ENCODE results near the gene CLRN2.
"Not testable (repeated sequence)": the region's sequence is repeated elsewhere in the genome, so short reads cannot be mapped to it uniquely, and the experiment has no call there.

The CLRN2 gene

DNA sequence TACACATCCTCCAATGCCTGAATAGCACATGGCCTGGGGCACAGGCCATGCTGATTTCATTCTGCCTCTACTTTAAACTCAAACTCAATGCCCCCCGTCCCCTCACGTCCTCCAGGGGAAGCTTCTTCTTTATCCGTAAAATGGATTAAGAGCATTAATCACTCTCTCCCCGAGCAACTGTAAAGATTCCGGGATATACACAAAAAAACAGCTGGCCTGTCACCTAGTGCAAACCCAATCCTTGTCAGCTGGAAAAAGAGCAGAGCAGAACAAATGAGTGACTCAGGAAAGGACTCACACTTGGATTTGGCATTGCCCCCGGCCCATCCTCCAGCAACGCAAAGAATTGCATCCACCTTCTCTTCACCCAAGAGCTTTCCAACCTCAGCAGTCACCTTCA, 10.9 kb upstream of the CLRN2 start:
- no peak for DNase-seq (ENCODE audit: low spot score)

DNA sequence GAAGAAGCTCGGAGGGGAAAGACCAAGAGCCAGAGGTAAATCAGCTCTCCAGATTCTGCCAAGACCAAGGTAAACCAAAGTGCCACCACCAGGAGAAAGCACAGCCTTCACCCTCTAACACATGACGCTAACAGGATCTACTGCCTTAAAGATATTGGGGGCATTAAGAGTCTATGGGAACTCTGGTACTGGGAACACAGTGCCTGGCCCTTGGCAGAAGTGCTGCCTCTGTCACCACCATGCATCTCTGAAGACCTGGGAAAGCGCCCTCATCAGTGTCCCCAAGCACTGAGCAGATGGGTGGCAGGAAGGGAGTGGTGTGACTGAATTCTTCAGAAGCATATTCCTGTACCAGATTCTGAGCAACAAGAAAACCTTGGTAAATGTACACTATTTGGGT, 4.4 kb upstream of the CLRN2 start:
- no peak for DNase-seq (ENCODE audit: low spot score)

GRCh38 chr4:17511051-17511450, 3.9 kb upstream of the CLRN2 start:
- peak; percentile 29 for DNase-seq (ENCODE audit: low spot score)

- peak; percentile 50 for DNase-seq (ENCODE audit: low spot score)
These were observed 3.4 kb upstream of the CLRN2 start for GRCh38 chr4:17511509-17511949.

DNA sequence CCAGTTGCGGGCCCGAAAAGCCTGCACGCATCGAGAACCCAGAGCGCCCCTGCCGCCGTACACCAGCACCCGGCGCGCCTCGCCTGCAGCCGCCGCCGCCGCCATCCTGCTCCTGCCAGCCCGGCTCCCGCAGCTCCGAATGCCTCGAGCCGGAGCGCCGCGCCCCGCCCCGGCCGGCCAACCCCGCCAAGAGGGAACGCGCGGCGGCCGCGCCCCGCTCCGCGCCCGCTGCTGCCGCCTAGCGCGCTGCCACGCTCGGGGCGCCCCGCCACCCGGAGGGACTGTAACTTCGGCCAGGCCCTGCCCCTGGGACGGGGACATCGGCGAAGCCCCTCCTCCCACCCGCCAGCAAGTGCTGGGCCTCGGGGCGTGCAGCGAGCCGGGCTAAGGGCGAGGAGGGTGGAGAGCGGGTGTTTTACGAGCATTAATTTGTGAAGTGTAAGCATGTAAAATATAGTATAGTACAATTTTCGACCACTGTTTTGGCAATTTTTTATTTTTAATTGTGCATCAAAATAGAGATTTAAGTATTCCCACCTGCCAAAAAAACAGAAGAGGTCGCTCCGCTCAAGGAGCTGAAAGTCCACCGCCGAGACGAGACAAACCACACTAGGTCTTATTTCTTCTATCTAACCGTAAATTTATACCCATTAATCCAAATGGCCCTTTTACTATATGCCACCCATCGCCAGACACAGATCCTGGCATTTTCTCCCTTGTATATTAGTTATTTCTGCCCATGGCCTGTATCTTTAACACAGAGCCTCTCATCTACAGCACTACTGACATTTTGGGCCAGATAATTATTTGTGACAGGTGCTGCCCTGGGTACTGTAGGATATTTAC, 2.8 kb upstream of the CLRN2 start, which contains the start of gene QDPR:
Gene QDPR (minus strand): TSS at position 141 of the 846 bp plus-strand sequence. CDS start 36 bp downstream, at position 105.
- peak; percentile 88 for DNase-seq (ENCODE audit: low spot score)

GRCh38 chr4:17512973-17513665, 1.8 kb upstream of the CLRN2 start:
- no peak for DNase-seq (ENCODE audit: low spot score)

DNA sequence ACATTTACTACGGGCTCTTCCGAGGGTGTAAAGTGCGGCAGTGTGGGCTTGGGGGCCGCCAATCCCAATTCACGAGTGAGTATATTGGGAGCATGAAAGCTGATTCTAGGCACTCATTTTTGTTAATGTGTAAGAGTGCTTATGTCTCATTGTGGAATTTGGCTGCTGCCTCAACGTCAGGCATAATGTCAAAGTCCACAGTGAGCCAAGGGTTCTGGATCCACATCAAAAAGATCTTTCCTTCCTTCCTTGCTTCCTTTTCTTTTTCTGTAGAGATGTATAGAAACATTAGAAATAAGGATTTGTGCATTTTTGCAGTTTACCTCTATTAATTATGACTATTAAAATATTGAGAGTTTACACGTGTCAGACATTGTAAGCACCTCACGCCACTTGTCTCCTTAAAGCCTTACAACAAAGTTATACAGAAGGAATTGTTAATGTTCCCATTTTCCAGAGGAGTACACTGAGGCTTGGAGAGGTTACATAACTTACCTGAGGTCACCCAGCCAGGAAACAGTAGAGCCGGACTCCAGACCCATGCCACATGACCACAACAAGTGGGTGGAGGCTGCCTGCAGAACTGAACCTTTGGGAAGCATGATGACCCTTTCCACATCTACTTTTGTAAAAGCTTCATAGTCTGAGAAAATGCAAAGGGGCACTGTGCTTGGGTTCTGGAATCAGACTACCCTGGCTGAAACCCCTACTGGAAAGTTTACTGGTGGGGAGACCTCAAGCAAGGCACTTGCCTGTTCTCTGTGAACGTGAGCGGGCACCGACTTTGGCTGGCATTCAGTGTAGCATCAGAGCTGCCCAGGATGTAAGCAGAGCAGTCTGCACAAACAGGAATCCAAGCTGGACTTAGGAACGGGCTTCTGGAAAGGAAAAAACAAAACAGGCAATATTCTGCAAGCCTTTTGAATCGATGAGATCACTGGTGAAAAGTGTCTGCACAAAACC, 761 bp downstream of the CLRN2 start:
- no peak for DNase-seq (ENCODE audit: low spot score)

GRCh38 chr4:17516980-17517379, 2.0 kb downstream of the CLRN2 start:
- no peak for DNase-seq (ENCODE audit: low spot score)

GRCh38 chr4:17517664-17518063, 2.7 kb downstream of the CLRN2 start:
- no peak for DNase-seq (ENCODE audit: low spot score)

GRCh38 chr4:17521595-17521994, 6.6 kb downstream of the CLRN2 start:
- DNase-seq (ENCODE audit: low spot score): no peak

- DNase-seq (ENCODE audit: low spot score): no peak
These were observed 8.7 kb downstream of the CLRN2 start for GRCh38 chr4:17523662-17524061.

- no peak for DNase-seq (ENCODE audit: low spot score)
These were observed 11.9 kb downstream of the CLRN2 start for GRCh38 chr4:17526695-17527477.

DNA sequence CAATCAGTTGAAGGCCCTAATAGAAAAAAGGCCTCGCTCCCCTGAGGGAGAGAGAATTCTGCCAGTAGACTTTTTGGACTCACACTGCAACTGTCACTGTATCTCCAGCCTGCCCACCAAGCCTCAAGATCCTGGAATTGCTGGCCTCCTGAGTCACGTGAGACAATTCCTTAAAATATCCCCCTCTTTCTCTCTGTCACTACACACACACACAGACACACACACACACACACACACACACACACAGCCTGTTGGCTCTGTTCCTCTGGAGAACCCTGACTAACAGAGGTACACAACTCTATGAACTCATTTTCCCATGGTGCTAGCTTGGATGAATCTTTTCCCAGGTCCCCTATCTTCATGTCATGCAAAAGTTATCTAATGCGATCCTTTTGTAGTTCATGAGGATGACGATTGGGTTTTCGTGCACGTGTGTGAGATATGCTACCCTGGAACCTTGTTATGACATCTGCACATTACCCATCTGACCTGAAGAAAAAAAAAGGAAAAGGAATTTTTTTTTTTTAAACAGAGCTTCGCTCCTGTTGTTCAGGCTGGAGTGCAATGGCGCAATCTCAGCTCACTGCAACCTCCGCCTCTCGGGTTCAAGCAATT, 13.7 kb downstream of the CLRN2 start:
- no peak for DNase-seq (ENCODE audit: low spot score)

DNA sequence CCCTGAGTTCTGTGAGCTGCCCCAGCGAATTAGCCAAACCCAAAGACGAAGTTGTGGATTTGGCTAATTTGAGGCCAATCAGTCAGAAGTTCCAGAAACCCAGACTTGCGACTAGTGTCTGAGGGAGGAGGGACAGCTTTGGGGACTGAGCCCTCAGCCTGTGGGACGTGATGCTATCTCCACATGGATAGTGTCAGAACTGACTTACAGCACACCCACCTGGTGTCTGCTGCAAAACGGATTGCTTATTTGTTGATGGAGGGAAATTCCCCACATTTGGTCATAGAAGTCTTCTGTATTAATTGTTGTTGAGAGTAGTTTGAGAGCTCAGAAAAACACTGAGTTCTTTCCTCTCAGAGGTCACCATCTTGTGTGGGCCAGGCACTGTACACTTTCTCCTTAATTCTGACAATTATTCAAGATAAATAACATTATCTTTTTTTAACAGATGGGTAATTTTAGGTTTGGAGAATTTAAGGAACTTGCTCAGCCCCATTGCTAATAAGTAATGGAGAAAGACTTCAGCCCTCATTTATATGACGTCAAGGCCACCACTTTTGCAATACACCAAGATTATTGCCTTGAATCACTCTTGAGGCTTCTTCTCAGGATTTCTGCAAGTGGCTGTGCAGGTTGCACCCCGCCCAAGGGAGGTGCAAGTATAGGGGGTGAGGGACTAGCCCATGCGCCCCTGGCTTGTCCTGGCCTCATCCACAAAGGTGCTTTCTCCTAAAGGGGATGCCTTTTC, 16.7 kb downstream of the CLRN2 start:
- DNase-seq (ENCODE audit: low spot score): no peak

DNA sequence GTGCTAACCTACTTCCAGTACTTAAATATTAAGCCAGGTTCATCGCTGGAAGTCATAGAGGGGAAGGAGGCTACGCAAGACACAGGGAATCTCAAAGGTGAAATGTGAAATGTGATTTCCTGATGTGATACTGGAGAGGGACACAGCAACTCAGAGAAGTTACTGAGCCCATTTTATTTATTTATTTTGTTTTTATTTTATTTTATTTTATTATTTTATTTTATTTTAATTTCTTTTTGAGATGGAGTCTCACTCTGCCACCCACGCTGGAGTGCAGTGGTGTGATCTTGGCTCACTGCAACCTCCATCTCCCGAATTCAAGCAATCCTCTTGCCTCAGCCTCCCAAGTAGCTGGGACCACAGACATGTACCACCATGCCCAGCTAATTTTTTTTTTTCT, 19.7 kb downstream of the CLRN2 start:
- DNase-seq (ENCODE audit: low spot score): no peak

- DNase-seq (ENCODE audit: low spot score): no peak
These were observed 20.3 kb downstream of the CLRN2 start for GRCh38 chr4:17535242-17535641.

DNA sequence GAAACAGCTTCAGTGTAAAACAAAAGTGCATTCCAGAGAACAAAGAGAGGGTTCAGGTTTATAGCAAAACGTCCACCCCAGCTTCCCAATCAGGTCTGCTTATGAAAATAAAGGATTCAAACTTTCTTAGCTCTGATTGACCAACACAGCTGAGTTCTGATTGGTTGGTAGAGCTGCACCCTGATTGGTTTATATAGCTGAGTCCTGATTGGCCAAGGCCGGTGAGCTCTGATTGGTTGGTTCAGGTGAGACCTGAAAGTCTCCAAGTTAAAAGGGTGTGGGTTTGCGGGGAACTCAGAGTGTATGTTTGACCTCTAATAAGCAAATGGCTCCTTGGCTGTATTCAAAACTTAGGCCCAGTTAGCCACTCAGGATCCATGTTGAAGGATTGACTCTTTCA, 20.9 kb downstream of the CLRN2 start:
- no peak for DNase-seq (ENCODE audit: low spot score)

DNA sequence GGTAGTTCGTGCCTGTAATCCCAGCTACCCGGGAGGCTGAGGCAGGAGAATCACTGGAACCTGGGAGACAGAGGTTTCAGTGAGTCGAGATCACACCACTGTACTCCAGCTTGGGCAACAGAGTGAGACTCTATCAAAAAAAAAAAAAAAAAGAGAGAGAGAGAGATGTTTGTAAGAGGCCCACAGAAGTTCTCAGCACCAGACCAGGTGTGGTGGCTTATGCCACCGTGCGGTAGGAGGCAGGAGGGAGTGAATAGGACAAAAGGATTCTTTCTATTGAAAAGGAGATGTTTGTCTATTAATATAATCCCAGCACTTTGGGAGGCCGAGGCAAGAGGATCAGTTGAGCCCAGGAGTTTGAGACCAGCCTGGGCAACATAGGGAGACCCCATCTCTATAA, 22.1 kb downstream of the CLRN2 start:
- DNase-seq (ENCODE audit: low spot score): not testable (repeated sequence)

GRCh38 chr4:17544205-17544604, 29.2 kb downstream of the CLRN2 start:
- peak; percentile 31 for DNase-seq (ENCODE audit: low spot score)

- DNase-seq (ENCODE audit: low spot score): no peak
These were observed 29.9 kb downstream of the CLRN2 start for GRCh38 chr4:17544831-17545234.
